GM21515 (cell line): Measurements from ENCODE around the gene DYNC2H1.

Source experiments
- ATAC-seq: cut with Tn5 transposase; IDR thresholded peaks from one replicate; pipeline ENCODE4 v1.9.1; 2021; ENCODE audit not compliant: unreplicated experiment

DYNC2H1 gene

GRCh38 chr11:103520792-103521191 lies 411.6 kb downstream of the DYNC2H1 start:
- ATAC-seq = no peak

GRCh38 chr11:103525069-103525468 lies 415.8 kb downstream of the DYNC2H1 start:
- ATAC-seq = no peak

- ATAC-seq = no peak
These were observed 418.8 kb downstream of the DYNC2H1 start for GRCh38 chr11:103528046-103528445.

GRCh38 chr11:103528596-103528995 lies 419.4 kb downstream of the DYNC2H1 start:
- ATAC-seq = no peak

DNA sequence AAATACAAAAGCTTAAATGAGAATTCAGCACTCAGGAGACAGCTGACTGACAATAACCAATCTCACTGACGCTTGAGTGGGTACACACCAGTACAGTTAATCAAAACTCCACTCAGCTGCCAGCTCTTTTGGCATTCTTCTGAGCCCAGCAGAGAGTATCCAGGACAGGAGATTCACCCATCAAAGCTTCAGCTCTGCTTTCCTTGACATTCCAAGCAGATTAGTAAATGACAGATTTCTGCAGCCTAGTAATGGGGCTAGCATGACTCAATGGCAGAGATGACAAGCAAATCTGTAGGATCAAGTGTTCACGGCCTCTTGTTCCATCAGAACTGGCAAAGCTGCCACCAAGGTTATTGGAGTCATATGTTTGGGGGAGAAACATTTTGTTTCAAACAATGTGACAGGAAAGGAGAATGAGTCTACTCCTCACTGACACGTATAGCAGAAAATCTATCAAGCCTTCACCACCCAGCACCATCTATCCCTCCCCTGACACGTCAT lies 420.0 kb downstream of the DYNC2H1 start:
- no peak for ATAC-seq
